Panc1 (cell line): ENCODE results near the gene TMEM129. TPM values are rescaled to one million over a fixed set of nuclear protein-coding genes. Genes with fewer than 3 reads are reported as not detected.

Experiments
- ATAC-seq: fragments of 200-7000 bp; cut with Tn5 transposase; 2 replicates; pipeline ENCODE4 v1.9.1; 2020; ENCODE audit warnings: mild to moderate bottlenecking, moderate library complexity
- BruUV-seq: library from RNA; stranded (reverse); fragments of 400-500 nt; replicated peaks from 2 replicates; lab custom pipeline; 2021; lab: Mats Ljungman, UMichigan
- CTCF ChIA-PET: fragments of 300-600 bp; sonication (Branson Sonifier 250); formaldehyde crosslinking; loops from one replicate; lab custom pipeline; 2022; ENCODE audit warnings: antibody characterized with exemption; lab: Charles Lee
- POLR2A ChIA-PET: fragments of 300-600 bp; sonication (Branson Sonifier 250); formaldehyde crosslinking; loops from one replicate; lab custom pipeline; 2022; ENCODE audit warnings: antibody characterized with exemption; lab: Charles Lee
- DNase-seq: peaks from one replicate; pipeline ENCODE4 v3.0.0-alpha.2; 2010; ENCODE audit warnings: low read depth, low spot score
- H3K27ac ChIP-seq: 2 replicates; pipeline ENCODE4 v1.5.1; 2011; ENCODE audit warnings: mild to moderate bottlenecking, low read length, inconsistent platforms
- H3K27me3 ChIP-seq: fragments of 200-500 bp; sonication (Bioruptor generic); 2 replicates; pipeline ENCODE4 v1.6.0; 2014; ENCODE audit warnings: low read length, inconsistent platforms; ENCODE audit not compliant: control insufficient read depth, insufficient read depth
- H3K36me3 ChIP-seq: fragments of 200-500 bp; sonication (Bioruptor generic); 2 replicates; pipeline ENCODE4 v1.5.1; 2014; ENCODE audit warnings: inconsistent platforms, mild to moderate bottlenecking, low read length, moderate library complexity; ENCODE audit not compliant: control insufficient read depth, insufficient read depth
- H3K4me1 ChIP-seq: 2 replicates; pipeline ENCODE4 v1.5.1; 2011; ENCODE audit warnings: inconsistent platforms, mild to moderate bottlenecking, low read length, moderate library complexity; ENCODE audit not compliant: control insufficient read depth, insufficient read depth
- H3K4me3 ChIP-seq, 2 experiments: 2 replicates each; pipeline ENCODE4 v1.5.1; 2011 to 2012; ENCODE audit warnings: low read depth in 2 of 2, low read length in 2 of 2, mild to moderate bottlenecking in 2 of 2, inconsistent platforms in 1 of 2, moderate library complexity in 1 of 2
- H3K9me3 ChIP-seq: fragments of 200-500 bp; sonication (Bioruptor generic); 2 replicates; pipeline ENCODE4 v1.5.1; 2014; ENCODE audit warnings: low read depth, mild to moderate bottlenecking, inconsistent platforms, low read length, moderate library complexity; ENCODE audit not compliant: control insufficient read depth, insufficient read depth
- POLR2AphosphoS5 ChIP-seq: IDR thresholded peaks from 2 replicates; pipeline ENCODE4 v1.6.1; 2012; ENCODE audit warnings: mild to moderate bottlenecking, low read depth, low read length, moderate library complexity
- REST ChIP-seq, 2 experiments: IDR thresholded peaks; 2 replicates each; pipeline ENCODE4 v1.6.1; 2011 to 2012; ENCODE audit warnings: low read depth in 2 of 2, control low read depth in 1 of 2, low read length in 1 of 2, mild to moderate bottlenecking in 1 of 2, moderate library complexity in 1 of 2; ENCODE audit not compliant: insufficient read depth in 1 of 2
- SIN3A ChIP-seq: IDR thresholded peaks from 2 replicates; pipeline ENCODE4 v1.6.1; 2012; ENCODE audit warnings: low read depth, mild to moderate bottlenecking, low read length, moderate library complexity, borderline replicate concordance; ENCODE audit not compliant: insufficient read depth
- TCF7L2 ChIP-seq: IDR thresholded peaks from 2 replicates; pipeline ENCODE4 v1.6.1; 2011; ENCODE audit warnings: mild to moderate bottlenecking, low read depth, low read length, inconsistent platforms
- in situ Hi-C: cut with HindIII; loops from 2 replicates; pipeline ENCODE4 v1.10.0; 2016; ENCODE audit warnings: low sequenced_read_pairs, low pct_unique_long_range_greater_than_20kb
- intact Hi-C: fragments of 100-400 bp; cut with micrococcal nuclease; formaldehyde crosslinking; loops from one replicate; pipeline ENCODE4 v1.10.0; 2022; ENCODE audit not compliant: unreplicated experiment
- total RNA-seq: library from RNA; stranded (reverse); gene quantifications from one replicate; pipeline ENCODE4 v1.2.1, GENCODE V29; 2021; ENCODE audit not compliant: unreplicated experiment
- TF ChIP-seq, protein P1 (sequence below): fragments of 450-650 bp; IDR thresholded peaks from 2 replicates; pipeline ENCODE4 v1.5.1; 2017; ENCODE audit warnings: mild to moderate bottlenecking

The TMEM129 gene
- total RNA-seq, 1 experiment from 2014 or later: 32.6 TPM

- no TSS peak for BruUV-seq
- no peak for TF ChIP-seq REST (IDR thresholded peaks at IDR 0.05; ENCODE audit: insufficient read depth in 1 of 2, low read depth in 2 of 2, low read length in 1 of 2)
- TF ChIP-seq, protein P1, sequence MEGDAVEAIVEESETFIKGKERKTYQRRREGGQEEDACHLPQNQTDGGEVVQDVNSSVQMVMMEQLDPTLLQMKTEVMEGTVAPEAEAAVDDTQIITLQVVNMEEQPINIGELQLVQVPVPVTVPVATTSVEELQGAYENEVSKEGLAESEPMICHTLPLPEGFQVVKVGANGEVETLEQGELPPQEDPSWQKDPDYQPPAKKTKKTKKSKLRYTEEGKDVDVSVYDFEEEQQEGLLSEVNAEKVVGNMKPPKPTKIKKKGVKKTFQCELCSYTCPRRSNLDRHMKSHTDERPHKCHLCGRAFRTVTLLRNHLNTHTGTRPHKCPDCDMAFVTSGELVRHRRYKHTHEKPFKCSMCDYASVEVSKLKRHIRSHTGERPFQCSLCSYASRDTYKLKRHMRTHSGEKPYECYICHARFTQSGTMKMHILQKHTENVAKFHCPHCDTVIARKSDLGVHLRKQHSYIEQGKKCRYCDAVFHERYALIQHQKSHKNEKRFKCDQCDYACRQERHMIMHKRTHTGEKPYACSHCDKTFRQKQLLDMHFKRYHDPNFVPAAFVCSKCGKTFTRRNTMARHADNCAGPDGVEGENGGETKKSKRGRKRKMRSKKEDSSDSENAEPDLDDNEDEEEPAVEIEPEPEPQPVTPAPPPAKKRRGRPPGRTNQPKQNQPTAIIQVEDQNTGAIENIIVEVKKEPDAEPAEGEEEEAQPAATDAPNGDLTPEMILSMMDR: no peak
- TF ChIP-seq TCF7L2: no peak
- TF ChIP-seq SIN3A: no peak
- no peak for TF ChIP-seq POLR2AphosphoS5
- in situ Hi-C loops (no loop called here), intact Hi-C loops (loop anchor here (1.0 kb wide), 1 partner anchor 62 kb away; no protein-coding TSS in a partner anchor)
- no peak for DNase-seq
- ChIA-PET POLR2A (no interaction called here), CTCF (interaction anchor here (0.8 to 1.5 kb wide), 5 partner anchors 17 to 408 kb away, joined by 3 to 15 read pairs (median 7); no protein-coding TSS in a partner anchor)
- Histone ChIP-seq H3K9me3 (no peaks in the 10 kb centered on the region), H3K36me3 (no peaks in the 10 kb centered on the region), H3K4me1 (peaks cover 3% of the 10 kb centered on the region; the same call in 1 of the 2 replicates), H3K27ac (no peak overlapping the region), H3K27me3 (no peaks in the 10 kb centered on the region), H3K4me3 (no peak overlapping the region)
- peak; percentile 53 for ATAC-seq
These were observed 27.4 kb upstream of the TMEM129 start for GRCh38 chr4:1748465-1748995.

DNA sequence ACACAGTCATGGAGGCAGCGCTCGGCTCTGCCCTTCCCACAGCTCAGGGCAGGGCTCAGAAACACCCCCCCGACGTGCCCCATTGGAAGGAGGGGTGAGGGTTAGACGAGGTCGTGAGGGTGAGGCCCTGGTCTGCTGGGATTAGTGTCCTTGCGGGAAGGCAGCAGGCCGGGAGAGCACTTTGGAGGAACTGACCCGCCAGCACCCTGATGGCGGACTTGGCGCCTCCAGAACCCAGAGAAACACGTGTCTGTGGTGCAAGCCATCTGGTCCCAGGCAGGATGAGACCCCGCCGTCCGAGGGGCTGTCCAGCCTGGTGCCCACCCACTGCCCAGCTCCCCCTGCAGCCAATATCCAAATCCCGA is 26.5 kb upstream of the TMEM129 start:
- H3K36me3 ChIP-seq: no peaks in the 10 kb centered on the region
- in situ Hi-C loops (no loop called here), intact Hi-C loops (no loop called here)
- peak; percentile 3; the same call in 1 of the 2 replicates for ATAC-seq
- ChIA-PET CTCF (interaction anchor here (1.2 to 1.5 kb wide), 3 partner anchors 17 to 63 kb away, joined by 4 to 7 read pairs (median 5); no protein-coding TSS in a partner anchor), POLR2A (no interaction called here)
- H3K4me3 ChIP-seq: no peak overlapping the region
- TF ChIP-seq, protein P1: no peak
- no peak for TF ChIP-seq POLR2AphosphoS5
- TF ChIP-seq REST (IDR thresholded peaks at IDR 0.05; ENCODE audit: insufficient read depth in 1 of 2, low read depth in 2 of 2, low read length in 1 of 2): no peak
- TF ChIP-seq TCF7L2: no peak
- no peak for TF ChIP-seq SIN3A
- BruUV-seq: no TSS peak
- DNase-seq: no peak
- H3K4me1 ChIP-seq: peaks cover 3% of the 10 kb centered on the region; the same call in 1 of the 2 replicates
- no peaks in the 10 kb centered on the region for H3K27me3 ChIP-seq
- H3K9me3 ChIP-seq: no peaks in the 10 kb centered on the region
- no peak overlapping the region for H3K27ac ChIP-seq
